Brain microvascular endothelial cell (primary cell): ENCODE measurements around the gene ABCF3.

Experiments used
- DNase-seq: peaks from one replicate; pipeline ENCODE4 v3.0.0-alpha.2; 2020
- H3K27ac ChIP-seq: fragments of 250-450 bp; sonication (Bioruptor Pico); 2 replicates; pipeline ENCODE4 v1.5.1; 2020; ENCODE audit warnings: mild to moderate bottlenecking, moderate library complexity
- H3K27me3 ChIP-seq: fragments of 250-450 bp; sonication (Bioruptor Pico); replicated peaks from 2 replicates; pipeline ENCODE4 v1.5.1; 2020; ENCODE audit warnings: mild to moderate bottlenecking
- H3K36me3 ChIP-seq: fragments of 250-450 bp; sonication (Bioruptor Pico); replicated peaks from 2 replicates; pipeline ENCODE4 v1.5.1; 2020; ENCODE audit warnings: mild to moderate bottlenecking
- H3K4me3 ChIP-seq: 2 replicates; pipeline ENCODE4 v1.5.1; 2011; ENCODE audit warnings: low read depth, mild to moderate bottlenecking, control low read depth, low read length, moderate library complexity
- CTCF ChIP-seq: IDR thresholded peaks from 2 replicates; pipeline ENCODE4 v1.5.1; 2011; ENCODE audit warnings: low read depth, mild to moderate bottlenecking, moderate library complexity, low read length, control low read depth, inconsistent platforms; ENCODE audit errors: missing control alignments
- in situ Hi-C: cut with HindIII; loops from 2 replicates; pipeline ENCODE4 v1.10.0; 2017; ENCODE audit warnings: low sequenced_read_pairs, low pct_ligation_motif_present

ABCF3 gene

GRCh38 chr3:184184546-184185230 is 1.3 kb upstream of the ABCF3 start:
- no peak for TF ChIP-seq CTCF
- Histone ChIP-seq H3K27ac (peak overlapping the region; percentile 67), H3K27me3 (no peaks in the 10 kb centered on the region), H3K36me3 (peaks cover 72% of the 10 kb centered on the region), H3K4me3 (no peak overlapping the region)
- in situ Hi-C loops: no loop called here
- DNase-seq: no peak

- H3K27ac ChIP-seq: peak overlapping the region; percentile 71
- peaks cover 66% of the 10 kb centered on the region for H3K36me3 ChIP-seq
- peak overlapping the region; percentile 98 for H3K4me3 ChIP-seq
- no peak for TF ChIP-seq CTCF
- in situ Hi-C loops: no loop called here
- peak; percentile 98 for DNase-seq
- no peaks in the 10 kb centered on the region for H3K27me3 ChIP-seq
Measured at GRCh38 chr3:184185461-184186183, 377 bp upstream of the ABCF3 start.

GRCh38 chr3:184186902-184187207 is 856 bp downstream of the ABCF3 start:
- no peak for TF ChIP-seq CTCF
- in situ Hi-C loops: no loop called here
- Histone ChIP-seq H3K27ac (peak overlapping the region; percentile 71), H3K27me3 (no peaks in the 10 kb centered on the region), H3K4me3 (peak overlapping the region; percentile 98), H3K36me3 (peaks cover 65% of the 10 kb centered on the region)
- no peak for DNase-seq

GRCh38 chr3:184188080-184188479 is 2.1 kb downstream of the ABCF3 start:
- in situ Hi-C loops: no loop called here
- Histone ChIP-seq H3K4me3 (no peak overlapping the region), H3K36me3 (peaks cover 65% of the 10 kb centered on the region), H3K27me3 (no peaks in the 10 kb centered on the region), H3K27ac (no peak overlapping the region)
- TF ChIP-seq CTCF: no peak
- DNase-seq: no peak

GRCh38 chr3:184189421-184189820 is 3.4 kb downstream of the ABCF3 start:
- in situ Hi-C loops: no loop called here
- peaks cover 63% of the 10 kb centered on the region for H3K36me3 ChIP-seq
- no peak overlapping the region for H3K4me3 ChIP-seq
- no peak for DNase-seq
- no peaks in the 10 kb centered on the region for H3K27me3 ChIP-seq
- no peak overlapping the region for H3K27ac ChIP-seq
- TF ChIP-seq CTCF: no peak

GRCh38 chr3:184192889-184193288 is 6.9 kb downstream of the ABCF3 start:
- H3K27me3 ChIP-seq: no peaks in the 10 kb centered on the region
- no peak for DNase-seq
- H3K27ac ChIP-seq: no peak overlapping the region
- no peak overlapping the region for H3K4me3 ChIP-seq
- no peak for TF ChIP-seq CTCF
- in situ Hi-C loops: no loop called here
- H3K36me3 ChIP-seq: peaks cover 67% of the 10 kb centered on the region
